Measurements from ENCODE around the gene MAST4. TPM values are rescaled to one million over a fixed set of nuclear protein-coding genes. Genes with fewer than 3 reads are reported as not detected.

MAST4 gene
- total and polyA plus RNA-seq, 2 donors, result 12.9 to 69.1 TPM

GRCh38 chr5:67061511-67061910, 465.3 kb downstream of the MAST4 start:
- DNase-seq (ENCODE audit: extremely low spot score), result peak; percentile 11
- no peaks in the 10 kb centered on the region for H3K36me3 ChIP-seq (ENCODE audit: insufficient read depth)
- WGBS, result 92% methylated on average over 1 of the region's 1 CpG
- H3K4me1 ChIP-seq (ENCODE audit: insufficient read depth), result no peaks in the 10 kb centered on the region
- no peak overlapping the region for H3K27ac ChIP-seq (ENCODE audit: low read depth)
- H3K4me3 ChIP-seq (ENCODE audit: low read depth, low read length), result no peak overlapping the region

- Histone ChIP-seq H3K4me1 (ENCODE audit: insufficient read depth) (no peaks in the 10 kb centered on the region), H3K4me3 (ENCODE audit: low read depth, low read length) (no peak overlapping the region), H3K36me3 (ENCODE audit: insufficient read depth) (no peaks in the 10 kb centered on the region), H3K27ac (ENCODE audit: low read depth) (no peak overlapping the region)
- WGBS, result 80% methylated on average over 3 of the region's 3 CpGs
- no peak for DNase-seq (ENCODE audit: extremely low spot score)
Measured at GRCh38 chr5:67063055-67063454, 466.9 kb downstream of the MAST4 start.

GRCh38 chr5:67063791-67064190, 467.6 kb downstream of the MAST4 start:
- no peak for DNase-seq (ENCODE audit: extremely low spot score)
- no peaks in the 10 kb centered on the region for H3K4me1 ChIP-seq (ENCODE audit: insufficient read depth)
- H3K36me3 ChIP-seq (ENCODE audit: insufficient read depth), result no peaks in the 10 kb centered on the region
- H3K4me3 ChIP-seq (ENCODE audit: low read depth, low read length), result no peak overlapping the region
- no peak overlapping the region for H3K27ac ChIP-seq (ENCODE audit: low read depth)
- WGBS, result 93% methylated on average over 3 of the region's 3 CpGs

- Histone ChIP-seq H3K27ac (ENCODE audit: low read depth) (no peak overlapping the region), H3K4me3 (ENCODE audit: low read depth, low read length) (no peak overlapping the region), H3K36me3 (ENCODE audit: insufficient read depth) (no peaks in the 10 kb centered on the region), H3K4me1 (ENCODE audit: insufficient read depth) (no peaks in the 10 kb centered on the region)
- WGBS, result 85% methylated on average over 4 of the region's 4 CpGs
- DNase-seq (ENCODE audit: extremely low spot score), result no peak
Measured at GRCh38 chr5:67065237-67065636, 469.0 kb downstream of the MAST4 start.

GRCh38 chr5:67065696-67066095, 469.5 kb downstream of the MAST4 start:
- DNase-seq (ENCODE audit: extremely low spot score), result no peak
- Histone ChIP-seq H3K27ac (ENCODE audit: low read depth) (no peak overlapping the region), H3K36me3 (ENCODE audit: insufficient read depth) (no peaks in the 10 kb centered on the region), H3K4me3 (ENCODE audit: low read depth, low read length) (no peak overlapping the region), H3K4me1 (ENCODE audit: insufficient read depth) (no peaks in the 10 kb centered on the region)
- WGBS, result 82% methylated on average over 1 of the region's 1 CpG

- H3K27ac ChIP-seq (ENCODE audit: low read depth), result no peak overlapping the region
- H3K36me3 ChIP-seq (ENCODE audit: insufficient read depth), result no peaks in the 10 kb centered on the region
- no peak for DNase-seq (ENCODE audit: extremely low spot score)
- 65% methylated on average over 1 of the region's 1 CpG for WGBS
- H3K4me3 ChIP-seq (ENCODE audit: low read depth, low read length), result no peak overlapping the region
- H3K4me1 ChIP-seq (ENCODE audit: insufficient read depth), result no peaks in the 10 kb centered on the region
Measured at GRCh38 chr5:67066815-67067214, 470.6 kb downstream of the MAST4 start.

- H3K4me1 ChIP-seq (ENCODE audit: insufficient read depth), result no peaks in the 10 kb centered on the region
- no peak overlapping the region for H3K27ac ChIP-seq (ENCODE audit: low read depth)
- DNase-seq (ENCODE audit: extremely low spot score), result no peak
- peaks cover 6% of the 10 kb centered on the region for H3K36me3 ChIP-seq (ENCODE audit: insufficient read depth)
- H3K4me3 ChIP-seq (ENCODE audit: low read depth, low read length), result no peak overlapping the region
- WGBS, result 89% methylated on average over 3 of the region's 3 CpGs
Measured at GRCh38 chr5:67073045-67073680, 477.0 kb downstream of the MAST4 start.

- peaks cover 8% of the 10 kb centered on the region for H3K36me3 ChIP-seq (ENCODE audit: insufficient read depth)
- WGBS, result 97% methylated on average over 4 of the region's 4 CpGs
Measured at GRCh38 chr5:67077296-67077695, 481.1 kb downstream of the MAST4 start.

GRCh38 chr5:67081261-67081660, 485.1 kb downstream of the MAST4 start:
- WGBS, result 91% methylated on average over 2 of the region's 2 CpGs
- Histone ChIP-seq H3K27ac (ENCODE audit: low read depth) (no peak overlapping the region), H3K4me1 (ENCODE audit: insufficient read depth) (no peaks in the 10 kb centered on the region), H3K36me3 (ENCODE audit: insufficient read depth) (peaks cover 5% of the 10 kb centered on the region), H3K4me3 (ENCODE audit: low read depth, low read length) (no peak overlapping the region)
- DNase-seq (ENCODE audit: extremely low spot score), result no peak

More at GRCh38 chr5:67077296-67077695, 481.1 kb downstream of the MAST4 start:
- Histone ChIP-seq H3K27ac (ENCODE audit: low read depth) (no peak overlapping the region), H3K4me1 (ENCODE audit: insufficient read depth) (no peaks in the 10 kb centered on the region), H3K4me3 (ENCODE audit: low read depth, low read length) (no peak overlapping the region)
- DNase-seq (ENCODE audit: extremely low spot score), result no peak

- Histone ChIP-seq H3K4me1 (ENCODE audit: insufficient read depth) (no peaks in the 10 kb centered on the region), H3K36me3 (ENCODE audit: insufficient read depth) (peaks cover 2% of the 10 kb centered on the region), H3K27ac (ENCODE audit: low read depth) (no peak overlapping the region), H3K4me3 (ENCODE audit: low read depth, low read length) (no peak overlapping the region)
- no peak for DNase-seq (ENCODE audit: extremely low spot score)
- 84% methylated on average over 1 of the region's 1 CpG for WGBS
Measured at GRCh38 chr5:67082941-67083340, 486.7 kb downstream of the MAST4 start.

GRCh38 chr5:67085616-67086015, 489.4 kb downstream of the MAST4 start:
- Histone ChIP-seq H3K36me3 (ENCODE audit: insufficient read depth) (peaks cover 2% of the 10 kb centered on the region), H3K4me1 (ENCODE audit: insufficient read depth) (peaks cover 4% of the 10 kb centered on the region), H3K4me3 (ENCODE audit: low read depth, low read length) (no peak overlapping the region), H3K27ac (ENCODE audit: low read depth) (no peak overlapping the region)
- no peak for DNase-seq (ENCODE audit: extremely low spot score)
- WGBS, result 91% methylated on average over 4 of the region's 4 CpGs

GRCh38 chr5:67089200-67089725, 493.1 kb downstream of the MAST4 start:
- no peak for DNase-seq (ENCODE audit: extremely low spot score)
- Histone ChIP-seq H3K4me1 (ENCODE audit: insufficient read depth) (peaks cover 4% of the 10 kb centered on the region), H3K36me3 (ENCODE audit: insufficient read depth) (no peaks in the 10 kb centered on the region), H3K27ac (ENCODE audit: low read depth) (peak overlapping the region; percentile 18), H3K4me3 (ENCODE audit: low read depth, low read length) (no peak overlapping the region)
- WGBS, result 60% methylated on average over 4 of the region's 4 CpGs

GRCh38 chr5:67090040-67090439, 493.8 kb downstream of the MAST4 start:
- no peaks in the 10 kb centered on the region for H3K36me3 ChIP-seq (ENCODE audit: insufficient read depth)
- H3K27ac ChIP-seq (ENCODE audit: low read depth), result no peak overlapping the region
- no peak overlapping the region for H3K4me3 ChIP-seq (ENCODE audit: low read depth, low read length)
- H3K4me1 ChIP-seq (ENCODE audit: insufficient read depth), result peaks cover 4% of the 10 kb centered on the region
- WGBS, result 86% methylated on average over 2 of the region's 2 CpGs
- no peak for DNase-seq (ENCODE audit: extremely low spot score)

- H3K4me1 ChIP-seq (ENCODE audit: insufficient read depth), result peaks cover 4% of the 10 kb centered on the region
- no peak overlapping the region for H3K4me3 ChIP-seq (ENCODE audit: low read depth, low read length)
- no peaks in the 10 kb centered on the region for H3K36me3 ChIP-seq (ENCODE audit: insufficient read depth)
- no peak overlapping the region for H3K27ac ChIP-seq (ENCODE audit: low read depth)
- no peak for DNase-seq (ENCODE audit: extremely low spot score)
- 96% methylated on average over 5 of the region's 5 CpGs for WGBS
Measured at GRCh38 chr5:67090593-67090992, 494.4 kb downstream of the MAST4 start.

Data from urinary bladder (tissue), 4 donors.